ENCODE data around the gene ZNF410. TPM values are rescaled to one million over a fixed set of nuclear protein-coding genes. Genes with fewer than 3 reads are reported as not detected.
"Not testable (repeated sequence)": the region's sequence is repeated elsewhere in the genome, so short reads cannot be mapped to it uniquely, and the experiment has no call there.

Gene ZNF410
- total RNA-seq (41.5 TPM), polyA plus RNA-seq (ENCODE audit: insufficient read depth in 1 of 8, insufficient read length in 8 of 8, low replicate concordance in 1 of 8) (10 to 100 TPM; 26.4 to 37.9 (median 31.0) TPM)
- long read RNA-seq, donor 1, partial matches to known transcripts: 0 of 2 reads
- long read RNA-seq, donor 1, other reads (novel, unspliced or antisense): 0 of 2 reads
- long read RNA-seq, donor 2: 0 reads
- long read RNA-seq, donor 3, partial matches to known transcripts: 0 of 3 reads
- long read RNA-seq, donor 3, other reads (novel, unspliced or antisense): 0 of 3 reads
- long read RNA-seq, donor 4: 0 reads
- long read RNA-seq, donor 5, partial matches to known transcripts: 11 of 13 reads
- long read RNA-seq, donor 5, other reads (novel, unspliced or antisense): 0 of 13 reads
- long read RNA-seq, donor 6, transcript ZNF410-211 (12 exons, 2,601 nt): major isoform, 5 of 6 reads
- long read RNA-seq, donor 6, partial matches to known transcripts: 0 of 6 reads
- long read RNA-seq, donor 6, other reads (novel, unspliced or antisense): 0 of 6 reads
- long read RNA-seq, donor 7, transcript ZNF410-211 (12 exons, 2,601 nt): major isoform, 8 of 9 reads
- long read RNA-seq, donor 7, partial matches to known transcripts: 0 of 9 reads
- long read RNA-seq, donor 7, other reads (novel, unspliced or antisense): 0 of 9 reads
- long read RNA-seq, donor 8, partial matches to known transcripts: 9 of 13 reads
- long read RNA-seq, donor 8, other reads (novel, unspliced or antisense): 0 of 13 reads
- long read RNA-seq, donor 9, partial matches to known transcripts: 11 of 12 reads
- long read RNA-seq, donor 9, other reads (novel, unspliced or antisense): 0 of 12 reads
- long read RNA-seq, donor 10, partial matches to known transcripts: 0 of 3 reads
- long read RNA-seq, donor 10, other reads (novel, unspliced or antisense): 0 of 3 reads
- long read RNA-seq, donor 11, partial matches to known transcripts: 0 of 5 reads
- long read RNA-seq, donor 11, other reads (novel, unspliced or antisense): 0 of 5 reads

DNA sequence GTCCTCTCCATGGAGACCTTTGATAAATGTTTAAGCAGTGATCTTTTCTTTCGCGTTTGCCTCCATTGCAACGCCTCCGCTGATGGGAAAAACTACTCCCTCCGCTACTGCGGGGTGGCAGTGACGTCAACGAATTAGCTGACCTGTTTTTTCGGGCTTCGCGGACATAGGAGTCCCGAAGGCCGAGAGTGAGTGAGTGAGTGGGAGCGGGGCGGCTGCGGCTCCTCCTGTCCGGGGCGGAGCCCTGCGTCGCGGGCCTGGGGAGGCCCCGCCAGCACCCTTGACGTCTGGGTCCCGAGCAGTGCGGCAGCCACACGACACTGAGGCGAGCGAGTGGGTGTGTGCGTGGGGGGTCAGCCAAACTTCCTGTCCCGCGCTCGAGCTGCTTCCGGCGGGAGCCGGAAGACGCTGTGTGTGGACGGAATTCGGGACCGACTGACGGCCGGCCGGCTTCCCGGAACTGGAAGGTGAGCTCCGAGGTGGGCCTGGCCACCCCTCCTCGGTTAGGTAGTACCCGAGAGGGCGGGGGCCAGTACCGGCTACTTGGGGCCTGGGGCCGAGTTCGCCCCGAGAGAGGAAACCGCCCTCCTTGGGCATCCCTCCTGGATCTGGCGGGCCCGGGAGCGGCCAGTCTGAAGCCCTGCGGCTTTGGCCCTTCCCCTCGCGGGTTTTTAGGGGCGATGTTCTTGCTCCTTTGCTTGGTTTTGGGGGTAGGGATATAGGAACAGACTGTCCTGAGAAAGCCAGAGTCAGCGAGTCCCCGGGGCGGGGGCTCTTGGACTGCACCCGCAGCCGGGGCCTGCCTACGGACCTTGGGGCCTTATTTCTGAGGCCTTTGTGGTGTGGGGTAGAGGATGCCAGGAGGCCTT, at the start of gene ZNF410:
Gene ZNF410, plus strand, starts transcription at position 411 of the 869 bp plus-strand sequence. CDS start 5,317 bp downstream, outside the sequence.
- H3K27me3 ChIP-seq (ENCODE audit: control insufficient read depth, insufficient read depth, low read length): no peaks in the 10 kb centered on the region
- H3K27ac ChIP-seq (ENCODE audit: low read length): peak within 1 kb of the TSS; percentile 99
- under 1% methylated on average over 55 of the region's 65 CpGs for WGBS (ENCODE audit: insufficient coverage)
- no peaks in the 10 kb centered on the region for H3K36me3 ChIP-seq (ENCODE audit: control insufficient read depth, insufficient read depth, low read length)
- H3K9me3 ChIP-seq (replicated peaks; ENCODE audit: control insufficient read depth, low read depth, low read length): no peaks in the 10 kb centered on the region
- H3K4me3 ChIP-seq (ENCODE audit: low read length): peak within 1 kb of the TSS; percentile 99
- DNase-seq: peak; percentile 99
- peaks cover 6% of the 10 kb centered on the region for H3K4me1 ChIP-seq (ENCODE audit: control insufficient read depth, insufficient read depth, low read length)

- peaks cover 13% of the 10 kb centered on the region for H3K4me1 ChIP-seq (ENCODE audit: control insufficient read depth, insufficient read depth, low read length)
- H3K27me3 ChIP-seq (ENCODE audit: control insufficient read depth, insufficient read depth, low read length); H3K27ac ChIP-seq (ENCODE audit: low read length); DNase-seq; H3K4me3 ChIP-seq (ENCODE audit: low read length); H3K36me3 ChIP-seq (ENCODE audit: control insufficient read depth, insufficient read depth, low read length); H3K9me3 ChIP-seq (replicated peaks; ENCODE audit: control insufficient read depth, low read depth, low read length): not testable (repeated sequence)
- WGBS (ENCODE audit: insufficient coverage): 83% methylated on average over 3 of the region's 7 CpGs
Observed at GRCh38 chr14:73838293-73839034, 48.2 kb upstream of the ZNF410 start.

DNA sequence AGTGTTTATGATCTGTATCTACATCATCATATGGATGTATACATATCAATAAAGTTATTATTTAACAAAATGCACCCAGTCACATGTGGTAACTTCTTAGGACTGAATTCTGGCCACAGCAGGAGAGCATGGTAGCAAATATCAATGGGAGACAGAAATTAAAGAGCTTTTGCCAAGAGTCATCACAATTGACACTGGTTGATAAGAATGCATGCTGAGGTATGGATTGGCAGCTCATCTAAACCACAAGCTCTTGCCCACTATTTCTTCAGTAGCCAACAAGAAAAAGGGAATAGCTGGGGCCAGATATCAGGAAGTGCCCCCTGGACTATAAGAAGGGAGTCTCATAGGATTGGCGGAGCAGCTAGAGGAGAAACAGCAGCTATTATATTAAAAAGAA, 44.5 kb upstream of the ZNF410 start:
- no peaks in the 10 kb centered on the region for H3K9me3 ChIP-seq (replicated peaks; ENCODE audit: control insufficient read depth, low read depth, low read length)
- no peak for DNase-seq
- H3K4me3 ChIP-seq (ENCODE audit: low read length): no peak overlapping the region
- no peak overlapping the region for H3K27ac ChIP-seq (ENCODE audit: low read length)
- no CpG with 5 or more reads among the region's 1 CpG for WGBS (ENCODE audit: insufficient coverage)
- H3K4me1 ChIP-seq (ENCODE audit: control insufficient read depth, insufficient read depth, low read length): no peaks in the 10 kb centered on the region
- H3K36me3 ChIP-seq (ENCODE audit: control insufficient read depth, insufficient read depth, low read length): no peaks in the 10 kb centered on the region
- no peaks in the 10 kb centered on the region for H3K27me3 ChIP-seq (ENCODE audit: control insufficient read depth, insufficient read depth, low read length)

GRCh38 chr14:73842851-73843250, 43.8 kb upstream of the ZNF410 start:
- Histone ChIP-seq H3K4me3 (ENCODE audit: low read length) (no peak overlapping the region), H3K36me3 (ENCODE audit: control insufficient read depth, insufficient read depth, low read length) (no peaks in the 10 kb centered on the region), H3K27me3 (ENCODE audit: control insufficient read depth, insufficient read depth, low read length) (no peaks in the 10 kb centered on the region), H3K4me1 (ENCODE audit: control insufficient read depth, insufficient read depth, low read length) (no peaks in the 10 kb centered on the region), H3K9me3 (replicated peaks; ENCODE audit: control insufficient read depth, low read depth, low read length) (no peaks in the 10 kb centered on the region), H3K27ac (ENCODE audit: low read length) (no peak overlapping the region)
- no peak for DNase-seq
- WGBS (ENCODE audit: insufficient coverage): no CpG with 5 or more reads among the region's 2 CpGs

DNA sequence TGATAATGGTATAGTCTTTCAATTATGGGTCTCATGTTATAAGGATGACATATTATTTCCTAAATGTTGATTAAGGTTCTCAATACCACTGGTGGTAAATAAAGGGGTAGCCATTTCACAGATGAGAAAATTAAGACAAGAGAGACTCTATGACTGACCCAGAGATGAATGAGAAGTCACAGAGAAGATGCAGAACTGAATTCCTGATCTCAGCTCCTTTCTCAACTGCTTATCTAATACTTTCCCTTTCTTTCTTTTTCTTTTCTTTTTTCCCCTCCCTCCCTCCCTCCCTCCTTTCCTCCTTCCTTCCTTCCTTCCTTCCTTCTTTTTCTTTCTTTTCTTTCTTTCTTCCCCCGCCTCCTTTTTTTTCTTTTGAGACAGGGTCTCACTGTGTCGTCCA, 43.4 kb upstream of the ZNF410 start:
- H3K4me3 ChIP-seq (ENCODE audit: low read length): no peak overlapping the region
- H3K27ac ChIP-seq (ENCODE audit: low read length): no peak overlapping the region
- no CpG with 5 or more reads among the region's 2 CpGs for WGBS (ENCODE audit: insufficient coverage)
- no peaks in the 10 kb centered on the region for H3K36me3 ChIP-seq (ENCODE audit: control insufficient read depth, insufficient read depth, low read length)
- no peaks in the 10 kb centered on the region for H3K4me1 ChIP-seq (ENCODE audit: control insufficient read depth, insufficient read depth, low read length)
- no peaks in the 10 kb centered on the region for H3K9me3 ChIP-seq (replicated peaks; ENCODE audit: control insufficient read depth, low read depth, low read length)
- DNase-seq: no peak
- H3K27me3 ChIP-seq (ENCODE audit: control insufficient read depth, insufficient read depth, low read length): no peaks in the 10 kb centered on the region

GRCh38 chr14:73846947-73847346, 39.7 kb upstream of the ZNF410 start:
- WGBS (ENCODE audit: insufficient coverage): 33% methylated on average over 1 of the region's 4 CpGs

DNA sequence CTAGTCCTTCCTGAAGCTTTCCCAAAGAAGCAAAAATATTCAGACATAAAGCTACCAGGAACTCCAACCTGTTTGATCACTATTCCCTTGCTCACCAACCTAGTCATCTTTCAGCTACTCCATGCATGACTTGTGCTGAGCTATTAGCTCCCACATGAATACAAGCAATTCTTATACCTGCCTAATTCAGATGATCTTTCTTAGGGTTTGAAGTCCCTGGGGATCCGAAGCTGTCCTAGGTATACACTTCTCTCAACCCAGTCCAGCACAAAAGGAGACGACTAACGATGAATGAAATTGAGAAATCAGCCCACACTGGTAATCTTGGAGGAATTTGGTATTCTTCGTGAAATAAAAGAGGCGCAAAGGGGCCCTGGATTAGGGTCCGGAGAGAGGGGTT, 35.7 kb upstream of the ZNF410 start:
- Histone ChIP-seq H3K4me1 (ENCODE audit: control insufficient read depth, insufficient read depth, low read length) (peaks cover 12% of the 10 kb centered on the region), H3K27me3 (ENCODE audit: control insufficient read depth, insufficient read depth, low read length) (no peaks in the 10 kb centered on the region), H3K27ac (ENCODE audit: low read length) (peak overlapping the region; percentile 98), H3K4me3 (ENCODE audit: low read length) (peak overlapping the region; percentile 71), H3K9me3 (replicated peaks; ENCODE audit: control insufficient read depth, low read depth, low read length) (no peaks in the 10 kb centered on the region), H3K36me3 (ENCODE audit: control insufficient read depth, insufficient read depth, low read length) (no peaks in the 10 kb centered on the region)
- WGBS (ENCODE audit: insufficient coverage): 50% methylated on average over 2 of the region's 6 CpGs
- peak; percentile 20 for DNase-seq

More at GRCh38 chr14:73846947-73847346, 39.7 kb upstream of the ZNF410 start:
- Histone ChIP-seq H3K36me3 (ENCODE audit: control insufficient read depth, insufficient read depth, low read length) (no peaks in the 10 kb centered on the region), H3K27me3 (ENCODE audit: control insufficient read depth, insufficient read depth, low read length) (no peaks in the 10 kb centered on the region), H3K4me3 (ENCODE audit: low read length) (no peak overlapping the region), H3K9me3 (replicated peaks; ENCODE audit: control insufficient read depth, low read depth, low read length) (no peaks in the 10 kb centered on the region), H3K27ac (ENCODE audit: low read length) (no peak overlapping the region), H3K4me1 (ENCODE audit: control insufficient read depth, insufficient read depth, low read length) (peaks cover 5% of the 10 kb centered on the region)
- DNase-seq: no peak

DNA sequence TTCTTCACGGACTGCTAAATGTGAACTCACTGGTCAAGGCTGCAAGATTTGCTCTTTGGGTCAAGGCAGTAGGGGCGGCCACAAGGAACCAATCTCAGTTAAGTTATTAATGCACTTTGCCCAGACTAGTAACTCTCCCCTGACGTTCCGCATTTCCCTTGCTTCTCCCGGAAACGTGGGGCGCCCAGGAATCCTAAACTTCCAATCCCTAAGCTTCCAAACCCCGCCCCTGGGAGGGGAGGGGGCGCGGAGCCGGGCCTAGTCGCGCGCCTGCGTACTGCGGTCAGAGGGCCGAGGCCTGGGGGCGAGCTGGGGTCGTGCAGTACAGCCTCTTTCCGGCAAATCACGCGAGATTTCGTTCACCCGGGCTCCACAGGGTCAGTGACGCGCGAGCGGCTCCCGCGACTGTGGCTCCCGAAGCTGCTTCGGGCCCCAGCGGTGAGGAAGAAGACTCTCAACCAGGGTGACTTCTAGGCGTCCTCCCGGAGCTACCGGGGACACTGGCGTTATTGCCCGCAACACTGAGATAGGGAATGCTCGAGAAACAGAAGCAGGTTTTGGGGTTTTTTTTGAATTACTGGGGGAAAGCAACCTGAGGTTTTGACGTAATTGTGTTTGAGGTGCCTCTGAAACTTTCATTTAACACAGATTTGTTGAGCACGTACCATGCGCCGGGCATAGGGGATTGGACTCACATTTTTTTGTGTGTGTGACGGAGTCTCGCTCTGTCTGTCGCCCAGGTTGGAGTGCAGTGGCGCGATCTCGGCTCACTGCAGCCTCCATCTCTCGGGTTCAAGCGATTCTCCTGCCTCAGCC, 34.9 kb upstream of the ZNF410 start, which contains the start of gene PTGR2:
Gene PTGR2, plus strand, starts transcription at position 265 of the 816 bp plus-strand sequence. CDS start 7,032 bp downstream, outside the sequence.
- Histone ChIP-seq H3K4me1 (ENCODE audit: control insufficient read depth, insufficient read depth, low read length) (peaks cover 12% of the 10 kb centered on the region), H3K36me3 (ENCODE audit: control insufficient read depth, insufficient read depth, low read length) (no peaks in the 10 kb centered on the region), H3K9me3 (replicated peaks; ENCODE audit: control insufficient read depth, low read depth, low read length) (no peaks in the 10 kb centered on the region), H3K4me3 (ENCODE audit: low read length) (peak within 1 kb of the TSS; percentile 71), H3K27me3 (ENCODE audit: control insufficient read depth, insufficient read depth, low read length) (no peaks in the 10 kb centered on the region), H3K27ac (ENCODE audit: low read length) (peak within 1 kb of the TSS; percentile 98)
- peak; percentile 99 for DNase-seq
- WGBS (ENCODE audit: insufficient coverage): 1% methylated on average over 39 of the region's 51 CpGs

Measured in muscle of leg (tissue), 16 donors.